ENCODE results near the gene FAM20B.
A peak's percentile ranks its signal among the peaks of the same experiment; 100 is the strongest.
"Not testable (repeated sequence)": the region's sequence is repeated elsewhere in the genome, so short reads cannot be mapped to it uniquely, and the experiment has no call there.

FAM20B gene

DNA sequence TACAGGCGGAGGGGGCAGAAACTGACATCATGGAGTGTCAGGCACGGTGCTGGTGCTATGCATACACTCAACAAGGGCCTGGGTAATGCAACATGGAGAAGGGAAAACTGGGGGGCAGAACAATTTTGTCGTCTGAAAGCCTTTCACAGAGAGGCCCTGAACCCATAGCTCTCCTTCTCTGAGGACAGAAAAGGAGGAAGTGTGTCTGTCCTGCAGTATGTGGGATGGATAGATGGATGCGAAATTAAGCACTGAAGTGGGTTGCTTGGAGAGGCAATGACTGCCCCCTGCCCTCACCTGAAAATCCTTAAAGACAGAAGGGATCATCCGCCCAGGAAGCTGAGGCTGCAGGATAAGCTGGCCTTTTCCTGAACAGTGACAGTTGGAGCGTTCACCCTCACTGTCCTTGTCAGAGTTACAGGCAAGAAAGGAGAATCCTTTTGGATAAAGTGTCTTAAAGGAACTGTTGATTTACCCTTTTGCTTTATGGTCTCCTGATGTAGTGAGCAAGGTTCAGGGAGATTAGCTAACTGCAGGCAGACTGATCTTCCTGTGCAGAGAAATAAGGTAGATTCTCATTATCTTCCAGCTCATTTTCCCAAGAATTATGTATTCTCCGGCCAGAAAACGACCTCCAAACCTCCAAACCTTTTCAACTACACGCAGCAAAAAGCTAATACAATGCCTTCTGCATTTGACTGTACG is 1.6 kb upstream of the FAM20B start:
- no peak for DNase-seq (ENCODE audit: low spot score)

DNA sequence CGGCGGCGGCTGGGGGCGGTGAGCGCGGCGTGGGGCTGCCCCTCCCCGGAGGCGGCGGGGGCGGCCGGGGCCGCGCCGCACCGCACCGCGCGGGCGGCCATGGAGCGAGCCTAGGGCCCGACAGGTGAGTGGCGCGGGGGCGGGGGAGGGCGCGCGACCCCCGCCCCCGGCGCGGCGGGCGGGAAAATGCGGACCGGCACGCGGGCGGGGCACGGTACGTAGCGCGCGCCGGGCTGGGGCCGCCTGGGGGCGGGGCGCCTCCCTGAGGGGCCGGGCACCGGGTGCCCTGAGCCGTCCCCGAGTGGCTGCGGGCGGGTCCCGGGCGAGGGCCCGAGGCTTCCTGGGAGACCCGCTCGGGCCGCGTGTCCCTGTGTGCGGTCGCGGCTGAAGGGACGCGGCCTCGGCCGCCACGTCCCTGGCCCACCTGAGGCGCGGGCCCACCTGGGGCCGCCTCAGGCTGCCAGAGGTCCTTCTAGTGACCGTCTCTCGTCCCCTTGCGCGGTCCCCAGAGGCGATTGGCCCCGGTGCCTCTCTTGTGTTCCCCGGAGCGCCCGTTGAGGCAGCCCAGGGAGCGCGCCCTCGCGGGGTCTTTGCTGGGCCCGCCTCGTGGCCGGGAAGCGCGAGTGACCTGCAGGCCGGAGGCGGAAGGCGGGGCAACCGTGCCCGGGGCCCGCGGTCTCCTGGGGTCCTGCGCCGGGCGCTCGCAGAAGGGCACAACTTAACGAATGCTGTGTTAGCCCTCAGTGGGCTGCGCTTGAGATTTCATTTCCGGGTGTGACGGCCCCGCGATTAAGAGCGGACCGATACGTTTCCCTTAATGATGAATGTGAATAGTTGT is 500 bp downstream of the FAM20B start:
- peak; percentile 75 for DNase-seq (ENCODE audit: low spot score)

GRCh38 chr1:179026813-179027669 is 1.3 kb downstream of the FAM20B start:
- no peak for DNase-seq (ENCODE audit: low spot score)

GRCh38 chr1:179029321-179029759 is 3.6 kb downstream of the FAM20B start:
- DNase-seq (ENCODE audit: low spot score) = no peak

- DNase-seq (ENCODE audit: low spot score) = no peak
Measured at GRCh38 chr1:179030130-179030529, 4.4 kb downstream of the FAM20B start.

GRCh38 chr1:179030683-179031082 is 5.0 kb downstream of the FAM20B start:
- DNase-seq (ENCODE audit: low spot score) = no peak

- no peak for DNase-seq (ENCODE audit: low spot score)
Measured at GRCh38 chr1:179031284-179031683, 5.6 kb downstream of the FAM20B start.

- DNase-seq (ENCODE audit: low spot score) = no peak
Measured at GRCh38 chr1:179031855-179032513, 6.3 kb downstream of the FAM20B start.

DNA sequence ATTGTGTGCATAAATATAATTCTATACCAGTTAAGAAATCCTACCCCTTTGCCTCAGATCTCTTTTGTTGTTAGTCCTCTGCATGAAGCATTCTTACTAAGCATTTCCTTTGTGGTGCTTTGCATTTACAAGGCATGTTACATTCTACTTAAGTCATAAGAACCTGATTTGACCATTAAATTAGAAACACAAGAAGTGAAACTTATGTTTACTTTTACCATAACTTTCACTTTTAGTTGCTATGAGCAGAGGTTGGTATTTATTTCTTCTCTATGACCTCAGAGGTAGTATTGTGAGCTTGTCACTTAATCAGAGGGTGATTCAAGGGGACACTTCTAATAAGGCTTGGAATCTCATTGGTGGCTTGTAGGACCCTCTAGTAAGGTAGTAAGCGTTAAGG is 9.0 kb downstream of the FAM20B start:
- no peak for DNase-seq (ENCODE audit: low spot score)

- DNase-seq (ENCODE audit: low spot score) = peak; percentile 4
Measured at GRCh38 chr1:179036844-179037465, 11.3 kb downstream of the FAM20B start.

DNA sequence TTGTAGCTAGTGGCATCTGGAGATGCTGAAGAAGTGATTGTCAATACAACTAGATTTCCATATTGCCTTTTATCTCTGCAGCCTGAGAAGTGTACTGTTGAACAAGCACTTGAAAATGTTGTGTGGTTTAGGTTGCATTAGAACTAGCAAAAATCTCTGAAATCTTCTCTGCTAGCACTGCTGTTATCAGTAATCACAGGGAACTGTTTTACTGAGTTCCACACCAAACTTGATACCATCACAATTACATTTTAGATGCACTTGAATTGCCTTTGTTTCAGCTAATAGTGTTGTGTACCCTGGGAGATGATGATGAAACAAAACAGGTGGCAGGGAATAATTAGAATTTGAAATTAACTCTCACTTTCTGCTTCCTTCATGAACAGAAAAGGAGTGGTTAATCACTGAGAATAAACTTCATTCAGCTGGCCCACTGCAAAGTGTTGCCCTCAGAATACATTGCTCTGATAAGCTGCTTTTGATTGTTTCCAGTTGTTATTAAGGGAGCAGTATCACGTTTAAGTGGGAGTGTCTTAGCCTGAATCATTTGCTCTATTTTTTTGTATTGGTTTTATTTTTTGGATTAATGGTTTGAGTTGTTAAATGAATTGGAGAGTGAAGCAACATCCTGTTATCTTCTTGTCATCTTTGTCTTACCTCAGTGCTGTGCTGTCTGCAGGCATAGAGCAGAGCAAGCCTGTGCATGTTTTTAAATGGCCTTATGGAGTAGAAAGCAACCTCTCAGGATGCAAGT is 13.0 kb downstream of the FAM20B start:
- DNase-seq (ENCODE audit: low spot score) = no peak

- not testable (repeated sequence) for DNase-seq (ENCODE audit: low spot score)
Measured at GRCh38 chr1:179039502-179040174, 13.9 kb downstream of the FAM20B start.

DNA sequence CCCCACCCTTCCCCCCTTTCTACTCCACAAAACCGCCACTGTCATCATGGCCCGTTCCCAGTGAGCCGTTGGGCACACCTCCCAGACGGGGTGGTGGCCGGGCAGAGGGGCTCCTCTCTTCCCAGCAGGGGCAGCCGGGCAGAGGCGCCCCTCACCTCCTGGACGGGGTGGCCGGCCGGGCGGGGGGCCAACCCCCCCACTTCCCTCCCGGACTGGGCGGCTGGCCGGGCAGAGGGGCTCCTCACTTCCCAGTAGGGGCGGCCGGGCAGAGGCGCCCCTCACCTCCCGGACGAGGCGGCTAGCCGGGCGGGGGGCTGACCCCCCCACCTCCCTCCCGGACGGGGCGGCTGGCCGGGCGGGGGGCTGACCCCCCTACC is 14.5 kb downstream of the FAM20B start:
- not testable (repeated sequence) for DNase-seq (ENCODE audit: low spot score)

DNA sequence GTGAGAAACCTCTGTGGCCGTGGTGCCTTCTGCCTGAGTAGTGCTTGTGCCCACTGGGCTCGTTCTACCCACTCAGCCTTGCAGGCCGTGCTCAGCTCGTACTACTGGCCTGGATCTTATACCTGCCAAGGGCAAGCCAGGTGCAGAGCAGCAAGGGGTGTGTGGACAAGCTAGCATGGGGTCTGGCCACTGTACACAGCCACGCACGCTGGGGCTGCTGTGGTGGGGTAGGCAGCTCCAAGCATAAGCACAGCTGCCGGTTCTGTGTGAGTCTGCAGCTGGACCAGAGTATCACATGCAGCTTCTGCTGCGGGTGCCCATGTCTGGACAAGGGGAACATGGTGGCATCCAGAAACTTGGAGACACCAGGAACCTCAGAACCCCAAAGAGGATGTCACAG is 16.4 kb downstream of the FAM20B start:
- DNase-seq (ENCODE audit: low spot score) = no peak

- no peak for DNase-seq (ENCODE audit: low spot score)
Measured at GRCh38 chr1:179042700-179043099, 17.0 kb downstream of the FAM20B start.

GRCh38 chr1:179043266-179043665 is 17.6 kb downstream of the FAM20B start:
- DNase-seq (ENCODE audit: low spot score) = no peak

DNA sequence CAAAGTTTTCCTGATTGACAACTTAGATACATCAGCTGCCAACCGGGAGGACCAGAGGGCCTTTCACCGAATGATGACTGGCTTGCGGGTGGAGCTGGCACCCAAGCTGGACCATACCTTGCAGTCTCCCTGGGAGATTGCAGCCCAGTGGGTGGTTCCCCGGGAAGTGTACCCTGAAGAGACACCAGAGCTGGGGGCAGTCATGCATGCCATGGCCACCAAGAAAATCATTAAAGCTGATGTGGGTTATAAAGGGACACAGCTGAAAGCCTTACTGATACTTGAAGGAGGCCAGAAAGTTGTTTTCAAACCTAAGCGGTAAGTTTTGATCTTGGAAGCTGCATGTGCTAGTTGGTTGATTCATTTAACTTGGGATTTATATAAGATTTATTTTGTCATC is 18.2 kb downstream of the FAM20B start:
- DNase-seq (ENCODE audit: low spot score) = no peak

GRCh38 chr1:179046808-179047635 is 21.3 kb downstream of the FAM20B start:
- DNase-seq (ENCODE audit: low spot score) = no peak

DNA sequence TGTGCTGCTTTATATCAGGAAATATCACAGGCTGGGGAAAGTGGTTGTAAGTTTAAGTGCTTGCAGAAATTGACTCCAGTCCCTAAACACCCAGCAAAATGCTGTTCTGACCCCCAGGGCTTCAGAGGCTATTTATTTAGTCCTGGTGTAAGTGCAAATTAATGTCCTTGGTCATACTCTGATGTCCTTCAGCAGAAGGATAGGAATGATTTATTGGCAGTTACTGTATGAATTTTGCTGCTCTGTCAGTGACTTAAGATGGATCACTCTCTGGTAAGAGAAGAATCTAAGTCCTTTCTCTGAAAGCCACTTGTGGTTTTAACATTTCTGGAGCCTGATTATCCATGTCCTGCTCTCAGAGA is 21.9 kb downstream of the FAM20B start:
- DNase-seq (ENCODE audit: low spot score) = no peak
